ENCODE data around the gene ZNF407. TPM values are rescaled to one million over a fixed set of nuclear protein-coding genes. Genes with fewer than 3 reads are reported as not detected.

ZNF407 gene
- total and polyA plus RNA-seq, 4 donors, result 2.8 to 34.9 (median 9.5) TPM

DNA sequence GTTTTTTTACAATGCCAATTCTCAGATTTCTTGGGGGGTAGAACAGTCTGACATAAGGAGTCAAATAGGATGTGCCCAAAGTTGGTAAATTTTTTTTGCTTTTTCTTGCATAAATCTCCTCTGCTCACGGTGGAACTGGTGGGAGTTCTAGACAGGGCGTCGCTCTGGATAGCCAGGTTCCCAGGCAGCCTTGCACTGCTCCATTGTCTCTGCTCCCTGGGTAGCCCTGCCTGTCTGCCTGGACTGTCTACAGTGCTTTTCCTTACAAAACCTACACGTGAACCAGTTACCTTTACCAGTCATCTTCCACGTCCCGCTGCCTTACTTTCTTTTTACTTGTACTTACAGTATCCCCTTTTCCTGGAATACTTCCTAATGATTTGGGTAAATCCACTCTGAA lies 117.1 kb downstream of the ZNF407 start:
- Histone ChIP-seq H3K9me3 (ENCODE audit: control insufficient read depth in 4 of 4, insufficient read depth in 3 of 4, low read length in 3 of 4) (no peaks in the 10 kb centered on the region), H3K27me3 (ENCODE audit: control insufficient read depth in 3 of 3, insufficient read depth in 3 of 3, low read length in 2 of 3) (no peaks in the 10 kb centered on the region), H3K4me1 (ENCODE audit: control insufficient read depth in 5 of 5, insufficient read depth in 5 of 5, low read length in 5 of 5) (no peaks in the 10 kb centered on the region), H3K4me3 (no peak overlapping the region), H3K9ac (ENCODE audit: insufficient read depth in 1 of 2, low read length in 2 of 2) (no peak overlapping the region), H3K27ac (ENCODE audit: low read depth in 1 of 2, low read length in 1 of 2) (no peak overlapping the region), H3K36me3 (ENCODE audit: control insufficient read depth in 4 of 4, insufficient read depth in 4 of 4, low read length in 4 of 4) (no peaks in the 10 kb centered on the region)
- ATAC-seq (ENCODE audit: insufficient read depth, low FRiP score), result no peak
- TF ChIP-seq, protein P1, sequence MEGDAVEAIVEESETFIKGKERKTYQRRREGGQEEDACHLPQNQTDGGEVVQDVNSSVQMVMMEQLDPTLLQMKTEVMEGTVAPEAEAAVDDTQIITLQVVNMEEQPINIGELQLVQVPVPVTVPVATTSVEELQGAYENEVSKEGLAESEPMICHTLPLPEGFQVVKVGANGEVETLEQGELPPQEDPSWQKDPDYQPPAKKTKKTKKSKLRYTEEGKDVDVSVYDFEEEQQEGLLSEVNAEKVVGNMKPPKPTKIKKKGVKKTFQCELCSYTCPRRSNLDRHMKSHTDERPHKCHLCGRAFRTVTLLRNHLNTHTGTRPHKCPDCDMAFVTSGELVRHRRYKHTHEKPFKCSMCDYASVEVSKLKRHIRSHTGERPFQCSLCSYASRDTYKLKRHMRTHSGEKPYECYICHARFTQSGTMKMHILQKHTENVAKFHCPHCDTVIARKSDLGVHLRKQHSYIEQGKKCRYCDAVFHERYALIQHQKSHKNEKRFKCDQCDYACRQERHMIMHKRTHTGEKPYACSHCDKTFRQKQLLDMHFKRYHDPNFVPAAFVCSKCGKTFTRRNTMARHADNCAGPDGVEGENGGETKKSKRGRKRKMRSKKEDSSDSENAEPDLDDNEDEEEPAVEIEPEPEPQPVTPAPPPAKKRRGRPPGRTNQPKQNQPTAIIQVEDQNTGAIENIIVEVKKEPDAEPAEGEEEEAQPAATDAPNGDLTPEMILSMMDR (IDR thresholded peaks at IDR 0.05; ENCODE audit: control extremely low read depth, extremely low read depth), result no peak
- 93 to 94% methylated on average over 6 of the region's 6 CpGs for WGBS, 2 donors
- DNase-seq, result no peak

DNA sequence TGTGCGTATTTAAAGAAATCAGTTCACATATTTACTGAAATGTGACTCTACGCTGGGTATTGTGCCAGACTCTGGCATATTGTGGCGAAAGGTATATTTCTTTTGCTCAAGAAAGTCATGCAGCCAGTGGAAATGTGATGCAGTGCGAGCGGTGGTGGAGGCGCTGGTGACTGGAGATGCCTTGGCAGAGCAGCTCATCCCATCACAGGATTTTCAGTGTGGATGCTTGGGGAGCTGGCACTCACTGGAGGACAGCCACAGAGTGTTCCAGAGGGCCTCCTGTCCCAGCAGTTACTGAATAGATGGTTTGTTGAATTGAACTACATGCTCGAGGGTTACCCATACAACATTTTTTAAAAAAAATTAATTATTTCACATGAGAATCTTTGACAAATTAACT lies 117.6 kb downstream of the ZNF407 start:
- ATAC-seq (ENCODE audit: insufficient read depth, low FRiP score) (no peak), DNase-seq (no peak)
- no peak overlapping the region for H3K27ac ChIP-seq (ENCODE audit: low read depth in 1 of 2, low read length in 1 of 2)
- no peaks in the 10 kb centered on the region for H3K9me3 ChIP-seq (ENCODE audit: control insufficient read depth in 4 of 4, insufficient read depth in 3 of 4, low read length in 3 of 4)
- WGBS, 2 donors, result 98% methylated on average over 7 of the region's 7 CpGs
- TF ChIP-seq, protein P1 (IDR thresholded peaks at IDR 0.05; ENCODE audit: control extremely low read depth, extremely low read depth), result no peak
- H3K36me3 ChIP-seq (ENCODE audit: control insufficient read depth in 4 of 4, insufficient read depth in 4 of 4, low read length in 4 of 4), result no peaks in the 10 kb centered on the region
- no peaks in the 10 kb centered on the region for H3K4me1 ChIP-seq (ENCODE audit: control insufficient read depth in 5 of 5, insufficient read depth in 5 of 5, low read length in 5 of 5)
- no peak overlapping the region for H3K9ac ChIP-seq (ENCODE audit: insufficient read depth in 1 of 2, low read length in 2 of 2)
- no peak overlapping the region for H3K4me3 ChIP-seq
- no peaks in the 10 kb centered on the region for H3K27me3 ChIP-seq (ENCODE audit: control insufficient read depth in 3 of 3, insufficient read depth in 3 of 3, low read length in 2 of 3)

DNA sequence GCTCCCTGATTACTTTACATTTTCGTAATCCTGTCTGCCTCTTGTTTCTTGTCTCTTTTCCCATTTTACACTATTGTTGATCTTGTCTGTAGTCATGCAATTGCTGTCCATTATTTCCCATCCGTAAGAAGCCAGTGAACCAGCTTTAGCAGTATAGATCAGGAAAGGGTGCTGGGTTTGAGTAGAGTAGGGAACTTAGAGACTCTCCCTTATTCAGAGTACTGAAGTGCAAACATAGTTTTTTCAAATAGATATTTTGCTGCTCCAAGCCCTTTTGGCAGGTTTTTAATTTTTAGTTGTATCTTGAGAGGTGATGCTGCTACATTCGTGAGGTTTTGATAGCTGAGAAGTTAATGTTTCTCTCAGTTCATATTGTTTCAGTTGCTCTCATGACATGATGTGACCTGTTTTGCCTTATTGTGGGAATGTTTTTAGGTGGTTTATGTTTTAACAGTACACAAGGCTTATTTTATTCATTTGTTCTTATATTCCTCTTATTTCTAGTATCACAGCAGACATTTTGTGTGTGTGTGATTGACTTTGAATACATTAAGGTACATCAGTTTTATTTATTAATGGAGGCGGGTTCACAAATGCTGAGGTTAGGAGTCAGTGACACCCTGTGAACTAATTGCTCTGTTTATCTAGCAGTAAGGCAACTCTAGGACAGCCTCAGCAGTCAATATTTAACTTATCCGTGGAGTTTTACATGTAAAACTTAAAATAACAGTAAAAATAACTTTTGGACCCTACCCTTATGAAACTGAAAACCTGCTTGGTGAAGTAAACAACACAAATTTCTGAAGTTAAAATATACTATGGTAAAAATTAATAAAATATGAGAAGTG lies 118.4 kb downstream of the ZNF407 start:
- no peaks in the 10 kb centered on the region for H3K36me3 ChIP-seq (ENCODE audit: control insufficient read depth in 4 of 4, insufficient read depth in 4 of 4, low read length in 4 of 4)
- H3K9me3 ChIP-seq (ENCODE audit: control insufficient read depth in 4 of 4, insufficient read depth in 3 of 4, low read length in 3 of 4), result no peaks in the 10 kb centered on the region
- no peak overlapping the region for H3K27ac ChIP-seq (ENCODE audit: low read depth in 1 of 2, low read length in 1 of 2)
- WGBS, 2 donors, result 62 to 69% methylated on average over 5 of the region's 5 CpGs
- DNase-seq (no peak), ATAC-seq (ENCODE audit: insufficient read depth, low FRiP score) (no peak)
- no peaks in the 10 kb centered on the region for H3K4me1 ChIP-seq (ENCODE audit: control insufficient read depth in 5 of 5, insufficient read depth in 5 of 5, low read length in 5 of 5)
- H3K27me3 ChIP-seq (ENCODE audit: control insufficient read depth in 3 of 3, insufficient read depth in 3 of 3, low read length in 2 of 3), result no peaks in the 10 kb centered on the region
- TF ChIP-seq, protein P1 (IDR thresholded peaks at IDR 0.05; ENCODE audit: control extremely low read depth, extremely low read depth), result no peak
- H3K9ac ChIP-seq (ENCODE audit: insufficient read depth in 1 of 2, low read length in 2 of 2), result no peak overlapping the region
- no peak overlapping the region for H3K4me3 ChIP-seq
